GDM1 (cell line): ENCODE measurements around the gene KLHL9.

Experiments
- DNase-seq: peaks from one replicate; lab custom pipeline; 2025; lab: John Stamatoyannopoulos, UW

KLHL9 gene

GRCh38 chr9:21317956-21318923 lies 17.0 kb downstream of the KLHL9 start:
- no peak for DNase-seq

GRCh38 chr9:21316860-21317259 lies 18.3 kb downstream of the KLHL9 start:
- no peak for DNase-seq

- DNase-seq, result no peak
Observed at GRCh38 chr9:21316032-21316842, 19.0 kb downstream of the KLHL9 start.

GRCh38 chr9:21314152-21314551 lies 21.1 kb downstream of the KLHL9 start:
- DNase-seq, result no peak

- no peak for DNase-seq
Observed at GRCh38 chr9:21311889-21312288, 23.3 kb downstream of the KLHL9 start.

GRCh38 chr9:21305213-21305612 lies 30.0 kb downstream of the KLHL9 start, which contains the start of gene IFNA5:
IFNA5 (minus strand) TSS chr9:21305313; CDS start chr9:21305256, 57 bp downstream.
- no peak for DNase-seq

- no peak for DNase-seq
Observed at GRCh38 chr9:21295992-21296391, 39.2 kb downstream of the KLHL9 start.

GRCh38 chr9:21294904-21295538 lies 40.2 kb downstream of the KLHL9 start:
- no peak for DNase-seq

- DNase-seq, result no peak
Observed at GRCh38 chr9:21294364-21294774, 40.8 kb downstream of the KLHL9 start.

- DNase-seq, result no peak
Observed at GRCh38 chr9:21289848-21290247, 45.4 kb downstream of the KLHL9 start.

- no peak for DNase-seq
Observed at GRCh38 chr9:21287280-21287679, 47.9 kb downstream of the KLHL9 start.

- no peak for DNase-seq
Observed at GRCh38 chr9:21286659-21287058, 48.5 kb downstream of the KLHL9 start.

- no peak for DNase-seq
Observed at GRCh38 chr9:21286099-21286498, 49.1 kb downstream of the KLHL9 start.

GRCh38 chr9:21281275-21281674 lies 53.9 kb downstream of the KLHL9 start:
- DNase-seq, result no peak
